HL-60/S4 treated with phorbol 12-myristate 13-acetate at 8.2 ng/mL for 4 days and 3 days (cell line): Measurements from ENCODE around the gene SH2D3C.
"Not testable (repeated sequence)": the region's sequence is repeated elsewhere in the genome, so short reads cannot be mapped to it uniquely, and the experiment has no call there.

Experiments used
- in situ Hi-C: fragments of 300-500 bp; cut with MboI; formaldehyde crosslinking; loops from 2 replicates; pipeline ENCODE4 v1.15.0; 2022; ENCODE audit warnings: low sequenced_read_pairs

The SH2D3C gene

DNA sequence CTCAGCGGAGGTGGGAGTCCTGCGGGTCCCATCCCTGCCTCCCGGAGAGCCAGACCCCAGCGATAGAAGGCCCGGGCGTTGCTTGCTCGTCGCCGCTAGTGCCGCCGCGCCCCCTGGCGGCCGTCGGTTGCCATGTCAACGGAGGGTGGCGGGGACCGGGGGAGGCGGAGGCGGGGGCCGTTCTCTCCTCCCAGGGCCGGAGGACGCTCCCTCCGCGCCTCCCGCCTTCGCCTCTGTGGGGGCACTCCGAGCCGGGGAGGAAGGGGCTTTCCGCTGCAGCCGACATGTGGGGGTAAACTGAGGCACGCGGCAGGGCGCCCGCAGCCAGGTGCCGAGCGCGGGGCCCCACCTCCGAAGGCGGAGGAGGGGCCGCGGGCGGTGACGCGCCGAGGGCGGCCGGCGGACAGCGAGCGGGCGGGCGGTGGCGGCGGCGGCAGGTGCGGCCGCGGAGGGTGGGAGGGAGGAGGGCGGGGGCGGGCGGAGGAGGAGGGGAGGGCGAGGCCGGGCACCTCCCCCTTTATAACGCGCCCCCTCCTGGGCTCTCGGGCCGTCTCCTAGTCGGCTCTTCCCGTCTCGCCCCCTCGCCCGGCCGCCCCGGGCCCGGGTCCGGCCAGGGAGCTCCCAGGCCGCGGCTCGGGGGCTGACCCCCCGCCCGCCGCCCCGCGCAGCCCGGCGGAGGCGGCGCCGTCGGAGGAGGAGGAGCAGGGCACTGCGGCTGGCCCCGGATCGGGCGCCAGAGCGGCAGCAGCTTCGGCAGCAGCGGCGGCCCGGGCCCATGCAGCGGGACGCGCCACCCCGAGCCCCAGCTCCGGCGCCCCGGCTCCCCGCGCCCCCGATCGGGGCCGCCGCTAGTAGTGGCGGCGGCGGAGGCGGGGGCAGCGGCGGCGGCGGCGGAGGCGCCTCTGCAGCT, 6.8 kb upstream of the SH2D3C start:
- in situ Hi-C loops = no loop called here

DNA sequence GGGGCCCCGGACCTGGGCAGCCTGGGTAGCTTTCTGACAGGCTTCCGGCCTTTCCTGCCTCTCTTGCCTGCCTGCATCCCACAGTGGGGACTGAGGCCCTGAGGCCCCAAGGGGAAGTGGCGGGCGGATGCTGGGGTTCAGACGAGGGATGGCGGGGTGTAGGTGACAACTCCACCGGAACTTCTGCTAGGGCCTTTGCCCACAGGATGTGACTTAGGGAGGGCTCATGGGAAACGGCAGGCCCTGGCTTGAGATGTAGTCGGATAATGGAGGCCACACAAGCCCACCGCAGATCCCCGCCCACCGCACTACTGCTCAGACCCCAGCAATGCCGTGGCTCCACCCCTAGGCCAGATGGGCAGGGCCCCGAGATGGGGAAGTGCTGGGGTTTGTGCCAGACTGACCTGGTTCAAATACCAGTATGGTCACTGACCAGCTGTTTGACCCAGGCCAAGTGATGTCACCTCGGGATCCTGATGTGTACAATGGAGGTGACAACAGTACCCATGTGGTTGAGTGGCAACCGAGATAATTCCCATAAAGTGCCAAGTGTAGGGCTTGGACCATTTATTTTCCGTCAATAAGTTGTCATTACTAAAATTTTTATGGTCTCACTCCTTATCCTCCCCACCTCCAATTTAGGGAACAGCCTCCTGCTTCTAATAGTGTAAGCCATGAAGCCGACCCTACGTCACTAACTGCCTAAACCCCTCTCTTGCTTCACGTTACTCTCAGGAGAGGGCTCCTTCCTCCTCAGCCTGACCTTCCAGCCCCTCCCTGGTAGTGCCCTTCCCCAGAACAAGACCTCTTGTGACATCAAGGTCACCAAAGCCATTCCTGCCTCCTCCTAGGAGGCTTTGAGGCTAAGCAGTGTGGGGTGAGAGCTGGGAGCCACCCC, 4.9 kb upstream of the SH2D3C start:
- in situ Hi-C loops = no loop called here

DNA sequence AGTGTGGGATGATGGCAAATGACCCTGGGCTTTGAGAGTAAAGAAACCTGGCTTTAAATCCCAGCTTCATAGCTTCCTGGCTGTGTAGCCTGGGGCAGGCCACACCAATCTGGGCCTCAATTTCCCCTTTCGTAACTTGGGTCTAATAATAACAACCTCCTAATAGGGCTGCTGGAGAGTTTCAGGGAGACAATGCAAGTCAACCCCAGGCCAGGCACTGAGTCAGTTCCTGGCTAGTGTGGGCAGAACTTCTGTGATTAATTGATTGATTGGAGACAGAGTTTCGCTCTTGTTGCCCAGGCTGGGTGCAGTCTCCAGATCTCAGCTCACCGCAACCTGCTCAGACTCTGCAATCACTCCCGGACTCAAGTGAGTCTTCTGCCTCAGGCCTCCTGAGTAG, 3.3 kb upstream of the SH2D3C start:
- in situ Hi-C loops = no loop called here

DNA sequence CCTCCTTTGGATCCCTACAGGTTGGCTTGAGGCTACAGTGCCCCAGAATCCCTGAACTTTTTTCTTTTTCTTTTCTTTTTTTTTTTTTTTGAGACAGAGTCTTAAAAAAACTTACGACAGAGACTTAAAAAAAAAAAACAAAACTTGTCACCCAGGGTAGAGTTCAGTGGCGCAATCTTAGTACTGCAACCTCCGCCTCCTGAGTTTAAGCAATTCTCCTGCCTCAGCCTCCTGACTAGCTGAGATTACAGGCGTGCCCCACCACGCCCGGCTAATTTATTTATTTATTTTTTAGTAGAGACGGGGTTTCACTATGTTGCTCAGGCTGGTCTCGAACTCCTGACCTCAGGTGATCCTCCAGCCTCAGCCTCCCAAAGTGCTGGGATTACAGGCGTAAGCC, 2.4 kb upstream of the SH2D3C start:
- in situ Hi-C loops = not testable (repeated sequence)

DNA sequence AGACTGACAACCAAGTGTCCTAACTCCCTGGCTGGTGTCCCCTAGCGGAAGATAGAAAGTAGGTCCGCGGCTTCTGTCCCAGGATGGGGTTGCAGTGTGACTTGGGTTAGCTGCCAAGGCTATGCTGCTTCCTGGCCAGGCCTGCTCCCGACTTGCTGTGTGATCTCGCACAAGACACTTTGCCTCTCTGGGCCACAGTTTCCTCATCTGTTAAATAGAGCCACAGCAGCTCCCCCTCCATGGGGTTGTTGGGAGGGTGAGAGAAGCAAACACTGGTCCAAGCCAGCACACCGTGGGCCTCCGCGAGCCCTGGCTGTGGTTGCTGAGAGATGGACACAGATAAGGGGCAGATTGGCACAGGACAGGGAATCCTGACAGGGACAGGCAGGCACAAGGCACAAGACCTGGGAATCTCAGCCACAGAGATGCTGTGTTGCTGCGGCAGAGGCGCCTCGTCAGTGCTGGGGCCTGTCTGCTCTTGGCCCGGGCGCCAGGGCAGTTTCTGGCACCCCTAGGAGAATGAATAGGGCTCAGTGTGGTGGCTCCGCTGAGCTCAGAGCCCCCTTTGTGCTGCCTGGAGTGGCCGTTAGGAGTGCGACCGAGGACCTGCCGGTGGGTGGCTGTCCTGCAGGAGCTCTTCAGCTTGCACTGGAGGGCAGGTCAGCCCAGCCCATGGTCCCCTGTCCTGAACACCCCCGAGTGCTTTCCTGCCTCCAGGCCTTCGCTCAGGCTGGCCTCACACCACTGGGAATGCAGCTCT, 1.8 kb upstream of the SH2D3C start:
- in situ Hi-C loops = no loop called here

DNA sequence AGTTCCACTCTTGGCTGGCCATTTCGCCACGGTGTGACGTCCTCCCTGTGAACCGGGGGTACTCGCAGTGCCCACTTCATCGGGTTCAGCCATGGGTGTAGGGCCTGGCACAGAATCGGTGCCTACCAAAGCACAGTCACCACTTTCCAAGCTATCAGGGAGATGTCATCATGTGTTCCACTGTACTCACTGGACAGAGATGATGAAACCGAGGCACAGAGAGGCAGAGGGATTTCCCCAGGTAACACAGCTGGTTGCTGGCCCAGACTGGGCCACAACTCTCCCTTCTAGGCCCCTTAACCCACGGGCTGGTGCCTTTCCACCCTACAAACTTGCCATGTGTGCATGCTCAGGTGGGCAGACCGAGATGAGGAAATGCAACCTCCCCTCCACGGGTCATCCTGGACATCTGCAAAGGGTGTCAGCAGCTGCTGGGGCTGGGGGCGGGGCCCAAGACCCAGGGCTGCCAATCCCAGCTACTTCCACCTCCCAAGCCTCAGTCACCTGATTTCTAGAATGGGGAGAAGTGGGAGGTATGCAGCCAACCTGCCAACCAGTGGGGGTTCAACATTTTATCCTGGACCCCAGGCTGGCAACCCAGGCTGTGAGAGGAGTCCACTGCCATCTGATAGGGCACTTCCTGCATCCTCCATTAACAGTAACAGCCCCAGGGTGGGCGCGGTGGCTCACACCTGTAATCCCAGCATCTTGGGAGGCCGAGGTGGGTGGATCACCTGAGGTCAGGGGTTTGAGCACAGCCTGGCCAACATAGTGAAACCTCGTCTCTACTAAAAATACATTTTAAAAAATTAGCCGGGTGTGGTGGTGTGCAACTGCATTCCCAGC, 893 bp upstream of the SH2D3C start:
- in situ Hi-C loops = no loop called here

DNA sequence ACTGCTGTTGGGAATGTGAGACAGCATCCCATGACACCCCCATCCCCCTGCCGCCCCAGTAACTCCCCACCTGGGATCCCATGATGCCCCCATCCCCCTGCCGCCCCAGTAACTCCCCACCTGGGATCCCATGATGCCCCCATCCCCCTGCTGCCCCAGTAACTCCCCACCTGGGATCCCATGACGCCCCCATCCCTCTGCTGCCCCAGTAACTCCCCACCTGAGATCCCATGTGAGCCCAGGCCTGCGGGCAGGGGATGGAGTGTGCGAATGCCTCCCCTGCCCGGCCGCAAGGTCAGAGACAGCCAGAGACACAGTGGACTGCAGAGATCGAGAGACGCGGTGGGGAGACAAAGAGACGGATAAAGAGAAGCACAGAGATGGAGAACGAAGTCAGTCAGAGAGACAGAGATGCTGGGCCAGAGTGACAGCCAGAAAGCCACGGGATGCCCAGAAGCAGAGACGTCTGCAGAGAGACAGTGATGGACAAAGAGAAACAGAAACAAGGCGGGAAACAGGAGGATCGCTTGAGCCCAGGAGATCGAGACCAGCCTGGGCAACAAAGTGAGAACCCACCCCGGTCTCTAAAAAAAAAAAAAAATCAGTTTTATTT, 992 bp downstream of the SH2D3C start:
- in situ Hi-C loops = no loop called here

DNA sequence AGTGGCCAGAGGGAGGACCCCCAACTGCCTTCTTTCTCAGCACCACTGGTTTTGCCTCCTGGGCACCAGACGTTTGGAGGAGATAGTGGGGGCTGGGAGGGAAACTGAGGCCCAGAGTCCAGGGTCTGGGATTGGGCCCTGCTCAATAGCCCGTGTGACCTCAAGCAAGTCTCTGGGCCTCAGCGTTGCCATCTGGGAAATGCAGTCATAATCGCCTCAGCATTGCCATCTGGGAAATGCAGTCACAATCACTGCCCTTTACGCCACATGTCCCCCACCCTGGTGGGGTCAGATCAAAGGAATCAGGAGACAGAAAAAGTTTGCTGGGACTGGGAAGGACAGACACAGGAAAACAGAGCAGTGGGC, 1.6 kb downstream of the SH2D3C start:
- in situ Hi-C loops = no loop called here

DNA sequence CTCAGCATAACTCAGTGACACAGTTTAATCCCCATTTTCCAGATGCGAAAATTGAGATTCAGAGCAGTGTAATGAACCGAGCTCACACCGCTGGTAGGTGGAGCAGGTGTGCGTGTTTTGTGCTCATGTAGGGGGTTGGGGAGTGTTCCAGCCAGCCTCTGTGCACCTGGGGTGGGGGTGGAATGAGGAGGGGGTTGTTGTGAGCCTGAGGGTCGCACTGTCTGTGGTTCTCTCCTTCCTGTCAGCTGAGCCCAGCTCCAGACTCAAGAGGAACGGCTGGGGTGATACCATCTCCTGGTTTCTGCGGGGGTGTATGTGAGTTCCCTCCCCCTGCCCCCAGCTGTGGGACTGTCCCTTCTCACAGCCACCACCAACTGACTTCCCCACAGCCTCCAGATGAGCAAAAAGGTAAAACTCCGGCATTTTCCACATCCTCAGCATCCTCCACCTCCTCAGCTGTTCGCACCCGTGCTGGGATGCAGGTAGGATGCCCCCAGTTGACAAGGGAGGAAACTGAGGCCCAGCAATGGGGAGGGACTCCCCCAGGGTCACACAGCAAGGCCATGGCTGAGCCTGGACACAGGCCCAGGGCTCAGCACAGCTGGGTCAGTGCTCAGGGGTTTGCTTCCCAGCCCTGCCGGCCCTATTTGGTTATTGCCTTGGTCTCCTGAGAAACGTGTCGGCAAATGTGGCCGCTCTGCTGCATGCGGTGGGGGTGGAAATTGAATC, 2.1 kb downstream of the SH2D3C start:
- in situ Hi-C loops = no loop called here

DNA sequence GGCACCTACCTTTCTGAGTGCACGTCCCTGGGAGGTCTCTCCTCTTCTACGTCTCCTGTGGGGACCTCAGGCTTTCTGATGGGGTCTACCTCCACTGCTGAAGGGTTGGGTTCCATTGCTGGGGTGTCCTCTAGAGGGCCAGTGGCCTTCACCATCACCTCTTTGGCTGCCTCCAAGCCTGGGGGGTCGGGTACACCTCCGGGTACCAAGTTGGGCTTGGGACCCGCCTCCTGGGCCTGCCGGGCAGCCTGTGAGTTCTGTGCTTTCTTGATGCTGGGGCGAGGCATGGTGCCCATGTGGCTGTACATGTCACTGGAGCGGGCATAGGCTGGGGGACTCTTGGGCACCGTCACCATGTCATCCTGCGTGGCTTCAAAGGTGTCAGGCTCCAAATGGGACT, 4.5 kb downstream of the SH2D3C start:
- in situ Hi-C loops = no loop called here

DNA sequence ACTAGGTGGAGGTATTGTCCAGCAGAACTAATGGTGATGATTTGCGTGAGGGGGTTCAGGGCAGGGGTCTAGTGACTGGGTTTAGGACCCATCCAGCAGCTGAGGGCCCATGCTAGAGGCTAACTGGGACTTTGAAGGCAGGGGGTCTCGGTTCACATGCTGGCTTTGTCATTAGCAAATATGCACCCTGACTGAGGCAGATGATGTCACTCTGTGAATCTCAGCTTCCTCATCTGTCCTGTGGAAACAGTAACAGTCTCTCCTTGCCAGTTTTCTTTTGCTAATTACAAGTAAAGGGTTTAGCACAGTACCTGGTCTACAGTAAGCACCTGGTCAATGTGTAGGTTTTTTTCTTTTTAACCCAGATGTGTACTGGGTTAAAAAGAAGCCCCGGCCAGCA, 5.2 kb downstream of the SH2D3C start:
- in situ Hi-C loops = no loop called here

DNA sequence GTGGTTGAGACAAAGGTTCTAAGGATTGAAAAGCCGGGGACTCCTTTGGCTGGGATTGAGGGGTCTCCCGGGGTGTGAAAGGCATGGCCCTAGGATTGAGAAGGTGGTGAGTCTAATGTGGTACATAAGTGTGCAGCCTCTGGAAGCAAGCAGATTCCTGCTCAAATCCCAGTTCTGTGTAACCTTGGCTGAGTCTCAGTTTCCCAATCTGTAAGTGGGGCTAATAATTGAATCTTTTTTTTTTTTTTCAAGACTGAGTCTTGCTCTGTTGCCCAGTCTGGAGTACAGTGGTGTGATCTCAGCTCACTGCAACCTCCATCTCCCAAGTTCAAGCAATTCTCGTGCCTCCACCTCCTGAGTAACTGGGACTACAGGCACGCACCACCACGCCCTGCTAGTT, 5.9 kb downstream of the SH2D3C start:
- in situ Hi-C loops = no loop called here

DNA sequence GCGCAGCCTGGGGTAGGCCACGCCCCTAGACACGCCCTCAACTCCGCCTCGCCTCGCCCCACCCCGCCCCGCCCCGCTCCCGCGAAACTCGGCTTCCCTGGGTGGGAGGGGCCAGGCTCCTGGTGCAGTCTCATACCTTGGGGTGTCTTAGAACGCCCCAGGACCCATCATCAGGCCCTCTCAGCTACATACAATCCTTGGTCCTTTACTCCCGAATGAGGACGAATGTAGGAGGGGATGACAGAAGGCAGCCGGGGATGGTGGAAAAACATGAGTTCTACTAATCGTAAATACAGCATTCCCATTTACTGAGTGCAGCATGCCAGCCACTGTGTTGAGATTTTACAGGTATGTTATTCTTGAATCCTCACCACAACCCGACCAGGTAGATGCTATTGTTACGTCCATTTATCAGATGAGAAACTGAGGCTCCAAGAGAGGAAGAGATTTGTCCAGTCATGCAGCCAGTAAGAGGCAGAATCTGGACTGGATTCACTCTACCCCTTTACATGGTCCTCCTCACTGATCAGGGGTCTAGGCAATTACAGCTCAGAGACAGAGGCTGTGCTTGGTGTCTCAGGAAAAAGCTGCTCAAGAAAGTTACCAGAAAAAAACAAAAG, 6.8 kb downstream of the SH2D3C start:
- in situ Hi-C loops = no loop called here

DNA sequence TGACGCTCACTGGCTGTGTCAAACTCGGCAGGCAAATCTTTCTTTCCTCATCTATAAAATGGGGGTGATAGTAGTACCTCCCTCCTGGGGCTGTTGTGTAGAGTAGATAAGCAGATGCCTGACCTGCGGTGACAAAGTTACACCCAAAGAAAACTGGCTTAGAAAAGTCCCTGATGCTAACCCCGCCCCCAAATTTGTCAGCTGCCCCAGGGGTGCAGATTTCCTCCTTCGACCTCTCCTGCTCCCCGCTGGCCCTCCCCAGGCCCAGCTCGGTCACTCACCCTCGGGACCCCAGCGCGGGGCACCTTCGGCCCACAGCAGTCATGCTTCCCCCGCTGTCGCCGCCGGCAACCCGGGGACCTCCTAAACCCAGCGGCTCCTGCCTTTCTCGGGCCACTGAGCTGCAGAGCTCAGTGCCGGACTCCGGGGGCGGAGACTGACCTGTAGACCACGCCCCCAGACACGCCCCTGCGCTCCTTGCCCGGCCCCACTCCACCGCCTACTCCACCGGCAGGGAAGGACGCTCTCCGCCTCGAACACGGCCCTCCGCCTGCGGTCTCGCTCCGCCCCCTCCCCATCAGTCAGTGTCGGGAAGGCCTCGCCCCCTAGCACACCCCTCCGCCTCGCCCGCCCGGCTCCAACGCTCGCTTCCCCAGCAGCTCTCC, 7.4 kb downstream of the SH2D3C start:
- in situ Hi-C loops = no loop called here

DNA sequence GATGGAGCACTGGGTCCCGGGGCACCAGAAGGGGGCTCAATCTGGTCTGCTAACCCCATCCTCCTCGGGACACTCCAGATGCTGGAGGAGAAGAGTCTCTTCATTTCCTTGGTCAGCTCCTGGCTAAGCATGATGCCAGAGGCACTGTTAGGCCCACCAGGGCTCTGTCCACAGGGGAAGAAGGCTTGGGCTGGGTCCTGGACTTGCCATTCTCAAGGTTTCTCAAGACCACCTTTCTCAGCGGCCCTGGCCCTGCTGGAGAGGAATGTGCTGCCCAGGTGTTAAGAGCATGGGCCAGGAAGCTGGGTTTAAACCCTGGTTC, 7.9 kb downstream of the SH2D3C start:
- in situ Hi-C loops = no loop called here

DNA sequence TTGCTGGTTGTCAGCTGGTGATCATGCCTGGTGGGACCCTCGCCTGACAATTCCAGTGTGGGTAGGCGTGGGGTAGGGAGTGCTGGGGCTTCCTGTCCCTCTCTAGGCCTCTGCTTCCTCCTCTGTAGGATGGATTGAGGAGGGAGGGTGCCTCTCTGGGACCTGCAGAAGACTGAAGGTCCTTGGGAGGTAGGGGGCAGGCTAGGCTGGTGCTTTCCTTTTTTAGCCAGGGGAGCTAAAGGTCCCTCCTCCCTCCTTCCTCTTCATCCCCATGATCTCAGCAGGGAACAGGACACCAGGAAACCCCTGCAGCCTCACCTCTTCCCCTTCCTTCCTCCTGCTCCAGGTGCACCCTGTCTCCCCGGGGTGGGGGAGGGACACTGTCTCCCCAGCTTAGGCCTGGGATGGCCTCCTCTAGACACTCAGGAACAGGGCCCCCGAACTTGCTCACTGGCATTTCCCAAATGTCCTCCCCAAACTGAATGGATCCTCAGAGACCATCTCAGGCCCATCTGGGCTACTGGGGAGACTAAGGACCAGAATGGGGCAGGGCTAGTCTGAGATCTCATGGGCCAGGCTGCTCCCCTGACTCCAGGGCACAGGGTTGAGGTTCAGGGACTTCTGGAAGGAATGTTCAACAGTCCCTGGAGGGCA, 8.4 kb downstream of the SH2D3C start:
- in situ Hi-C loops = no loop called here

DNA sequence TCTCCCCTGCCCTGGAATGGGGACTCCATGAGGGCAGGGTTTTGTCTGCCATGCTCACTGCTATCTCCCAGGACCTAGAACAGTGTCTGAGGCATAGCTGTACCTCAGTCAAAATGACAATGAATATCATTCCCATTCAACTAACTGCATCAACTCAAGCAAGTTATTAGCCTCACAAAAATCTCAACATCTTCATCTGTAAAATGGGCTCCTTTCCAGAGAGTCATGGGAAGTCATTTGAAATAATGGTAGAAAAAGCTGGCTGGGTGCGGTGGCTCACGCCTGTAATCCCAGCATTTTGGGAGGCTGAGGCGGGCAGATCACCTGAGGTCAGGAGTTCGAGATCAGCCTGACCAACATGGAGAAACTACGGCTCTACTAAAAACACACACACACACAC, 9.4 kb downstream of the SH2D3C start:
- in situ Hi-C loops = no loop called here

DNA sequence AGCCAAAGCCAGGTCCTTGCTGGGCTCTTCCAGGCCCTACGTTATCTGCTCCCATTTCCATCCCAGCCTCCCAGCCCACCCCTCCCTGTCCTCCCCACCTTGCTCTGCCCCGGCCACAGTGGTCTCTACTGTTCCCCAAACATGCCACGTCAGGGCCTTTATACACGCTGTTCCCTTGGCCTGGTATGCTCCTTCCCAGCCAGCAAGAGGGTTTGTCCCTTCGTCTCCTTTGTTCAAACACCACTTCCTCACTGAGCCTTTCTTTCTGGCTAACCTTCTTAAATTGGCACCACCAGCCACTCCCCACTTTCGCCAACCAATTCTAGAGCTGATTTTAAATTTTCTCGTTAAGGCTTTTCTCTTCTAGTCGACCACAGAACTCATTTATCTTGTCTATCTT, 9.8 kb downstream of the SH2D3C start:
- in situ Hi-C loops = no loop called here
